Ovary (tissue), 9 donors: ENCODE results near the gene TREML4. TPM values are rescaled to one million over a fixed set of nuclear protein-coding genes. Genes with fewer than 3 reads are reported as not detected.

Experiments
- DNase-seq, 5 donors: peaks; one replicate each; pipeline ENCODE4 v3.0.0-alpha.2; 2019 to 2020
- H3K27ac ChIP-seq, 2 donors: fragments of 200-600 bp; one replicate each; pipeline versions ENCODE4 v1.5.1 to v1.8.0; 2019 to 2022
- H3K27me3 ChIP-seq: fragments of 200-600 bp; one replicate; pipeline ENCODE4 v1.8.0; 2022
- H3K36me3 ChIP-seq: fragments of 200-600 bp; sonication (generic); one replicate; pipeline ENCODE4 v1.5.1; 2019
- H3K4me1 ChIP-seq: one replicate; pipeline ENCODE4 v1.8.1; 2013; ENCODE audit warnings: mild to moderate bottlenecking, moderate library complexity; ENCODE audit not compliant: insufficient read depth
- H3K4me3 ChIP-seq: fragments of 200-600 bp; sonication (generic); one replicate; pipeline ENCODE4 v1.5.1; 2017
- H3K9me3 ChIP-seq, 2 donors: fragments of 200-600 bp in 1 of 2; sonication (generic) in 1 of 2; one replicate each; pipeline versions ENCODE4 v1.5.1 to v1.8.1; 2013 to 2019; ENCODE audit warnings: mild to moderate bottlenecking in 1 of 2, moderate library complexity in 1 of 2
- EP300 ChIP-seq: sonication (generic); formaldehyde crosslinking; IDR thresholded peaks from one replicate; pipeline ENCODE4 v1.6.1; 2017; ENCODE audit warnings: antibody characterized with exemption
- POLR2A ChIP-seq: fragments of 450-650 bp; IDR thresholded peaks from one replicate; pipeline ENCODE4 v1.6.1; 2017; ENCODE audit warnings: antibody characterized with exemption, mild to moderate bottlenecking, moderate library complexity
- whole genome bisulfite sequencing, 3 donors: extraction: QIAGEN DNeasy Blood & Tissue Kit in 1 of 3; methylation state at CpG; one replicate each; pipeline versions ENCODE4 v1.1.5 to v1.1.7; 2013 to 2017; 5-methylcytosine and 5-hydroxymethylcytosine counted together
- intact Hi-C, 4 donors: fragments of 100-400 bp; cut with DNase I; formaldehyde crosslinking; loops; one replicate each; pipeline versions ENCODE4 v1.11.0 to v1.15.1; 2022 to 2023
- polyA plus RNA-seq, 2 donors: library from polyadenylated mRNA; stranded (reverse); fragments of 200-250 nt in 1 of 2; fragments of 350-450 nt in 1 of 2; fragmentation: Illumina TruSeq in 1 of 2; extraction: RNeasy Lipid Tissue Mini Kit (QIAGEN cat#74804) in 1 of 2; gene quantifications; one replicate each; pipeline ENCODE4 v1.2.3, GENCODE V29; 2013 to 2014
- total RNA-seq, 7 donors: library from RNA; depleted of rRNA in 2 of 7; stranded (reverse); fragments of >200 nt in 2 of 7; fragmentation: NEBNext Ultra II Directional in 3 of 7; extraction: Animal tissue kit (Norgen Biotek cat#: 25700) in 3 of 7; gene quantifications; one replicate each; pipeline versions ENCODE4 v1.1.0 to v1.2.4, GENCODE V29; 2016 to 2023
- TF ChIP-seq, protein P1 (sequence below), 3 donors: fragments of 450-650 bp in 2 of 3; fragments of 200-600 bp in 1 of 3; IDR thresholded peaks; one replicate each; pipeline versions ENCODE4 v1.5.1 to v1.8.0; 2016 to 2022; ENCODE audit warnings: antibody characterized with exemption in 3 of 3, mild to moderate bottlenecking in 1 of 3
- donor health status: DM: no; HTN: no; CAD: no; lungs with moderate emphysema.
- donor health status: DM: no; HTN: no; CAD: no.
- donor health status: Bipolar disorder and iron deficiency.
- donor health status: DM: yes; HTN: yes; CAD: no.
- donor health status: DM: no; HTN: no; CAD: no.
- donor health status: DM: yes; HTN: yes; CAD: no.

The TREML4 gene
- total and polyA plus RNA-seq, 9 donors: not detected

DNA sequence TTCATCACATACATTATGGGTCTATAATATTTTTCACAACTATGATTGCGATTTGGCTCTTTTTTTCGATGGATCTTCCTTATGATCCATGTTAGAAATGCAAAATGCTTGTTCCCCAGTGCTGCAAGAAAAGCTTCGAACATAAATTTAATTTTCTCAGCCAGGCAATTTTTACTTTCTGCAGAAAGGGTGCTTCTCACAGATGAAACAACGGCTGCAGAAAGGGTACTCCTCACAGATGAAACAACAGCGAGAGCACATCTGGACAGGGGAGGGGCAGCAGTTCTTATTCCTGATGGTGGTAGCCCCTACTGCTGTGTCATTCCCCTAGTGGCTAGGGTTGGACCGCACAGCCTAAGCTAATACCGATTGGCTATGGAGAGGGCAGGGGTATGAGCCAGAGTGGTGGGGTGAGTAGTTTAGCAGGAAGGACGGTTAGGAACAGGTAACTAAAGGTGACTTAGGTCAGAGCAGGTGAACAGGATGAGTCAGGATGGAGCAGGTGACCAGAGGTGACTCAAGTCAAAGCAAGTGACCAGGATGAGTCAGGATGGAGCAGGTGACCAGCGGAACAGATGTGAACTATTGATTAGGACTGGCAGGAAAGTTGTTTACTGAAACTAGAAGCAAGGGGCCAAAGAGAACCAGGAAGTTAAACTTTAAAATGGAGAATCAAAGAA lies 13.4 kb upstream of the TREML4 start:
- TF ChIP-seq, protein P1, sequence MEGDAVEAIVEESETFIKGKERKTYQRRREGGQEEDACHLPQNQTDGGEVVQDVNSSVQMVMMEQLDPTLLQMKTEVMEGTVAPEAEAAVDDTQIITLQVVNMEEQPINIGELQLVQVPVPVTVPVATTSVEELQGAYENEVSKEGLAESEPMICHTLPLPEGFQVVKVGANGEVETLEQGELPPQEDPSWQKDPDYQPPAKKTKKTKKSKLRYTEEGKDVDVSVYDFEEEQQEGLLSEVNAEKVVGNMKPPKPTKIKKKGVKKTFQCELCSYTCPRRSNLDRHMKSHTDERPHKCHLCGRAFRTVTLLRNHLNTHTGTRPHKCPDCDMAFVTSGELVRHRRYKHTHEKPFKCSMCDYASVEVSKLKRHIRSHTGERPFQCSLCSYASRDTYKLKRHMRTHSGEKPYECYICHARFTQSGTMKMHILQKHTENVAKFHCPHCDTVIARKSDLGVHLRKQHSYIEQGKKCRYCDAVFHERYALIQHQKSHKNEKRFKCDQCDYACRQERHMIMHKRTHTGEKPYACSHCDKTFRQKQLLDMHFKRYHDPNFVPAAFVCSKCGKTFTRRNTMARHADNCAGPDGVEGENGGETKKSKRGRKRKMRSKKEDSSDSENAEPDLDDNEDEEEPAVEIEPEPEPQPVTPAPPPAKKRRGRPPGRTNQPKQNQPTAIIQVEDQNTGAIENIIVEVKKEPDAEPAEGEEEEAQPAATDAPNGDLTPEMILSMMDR (IDR thresholded peaks at IDR 0.05): no peak
- TF ChIP-seq POLR2A (no peak), EP300 (no peak)
- Histone ChIP-seq H3K27ac (no peak overlapping the region), H3K4me3 (no peak overlapping the region), H3K36me3 (no peaks in the 10 kb centered on the region), H3K4me1 (no peaks in the 10 kb centered on the region), H3K9me3 (no peaks in the 10 kb centered on the region), H3K27me3 (no peaks in the 10 kb centered on the region)
- intact Hi-C loops: no loop called here
- no peak for DNase-seq
- WGBS, 3 donors: 83 to 89% (median 85%) methylated on average over 9 of the region's 9 CpGs

DNA sequence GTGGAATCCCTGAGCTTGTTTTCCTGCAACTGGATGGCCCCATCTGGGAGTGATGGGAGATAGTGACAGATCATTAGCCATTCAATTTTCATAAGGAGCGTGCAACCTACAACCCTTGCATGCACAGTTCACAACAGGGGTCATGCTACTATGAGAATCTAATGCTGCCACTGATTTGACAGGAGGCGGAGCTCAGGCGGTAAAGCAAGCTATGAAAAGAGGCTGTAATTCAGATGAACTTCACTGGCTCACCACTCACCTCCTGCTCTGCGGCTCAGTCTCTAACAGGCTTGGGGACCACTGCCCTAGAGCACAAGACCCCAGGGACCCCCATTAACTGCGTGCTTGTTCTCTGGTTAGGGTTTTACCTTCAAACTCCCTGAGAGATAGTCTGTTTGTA lies 12.4 kb upstream of the TREML4 start:
- intact Hi-C loops: no loop called here
- H3K27me3 ChIP-seq: no peaks in the 10 kb centered on the region
- no peak overlapping the region for H3K4me3 ChIP-seq
- 72 to 83% (median 77%) methylated on average over 5 of the region's 5 CpGs for WGBS, 3 donors
- no peak for DNase-seq
- H3K9me3 ChIP-seq: no peaks in the 10 kb centered on the region
- TF ChIP-seq, protein P1 (IDR thresholded peaks at IDR 0.05): no peak
- TF ChIP-seq EP300: no peak
- H3K36me3 ChIP-seq: no peaks in the 10 kb centered on the region
- H3K4me1 ChIP-seq: no peaks in the 10 kb centered on the region
- no peak overlapping the region for H3K27ac ChIP-seq

DNA sequence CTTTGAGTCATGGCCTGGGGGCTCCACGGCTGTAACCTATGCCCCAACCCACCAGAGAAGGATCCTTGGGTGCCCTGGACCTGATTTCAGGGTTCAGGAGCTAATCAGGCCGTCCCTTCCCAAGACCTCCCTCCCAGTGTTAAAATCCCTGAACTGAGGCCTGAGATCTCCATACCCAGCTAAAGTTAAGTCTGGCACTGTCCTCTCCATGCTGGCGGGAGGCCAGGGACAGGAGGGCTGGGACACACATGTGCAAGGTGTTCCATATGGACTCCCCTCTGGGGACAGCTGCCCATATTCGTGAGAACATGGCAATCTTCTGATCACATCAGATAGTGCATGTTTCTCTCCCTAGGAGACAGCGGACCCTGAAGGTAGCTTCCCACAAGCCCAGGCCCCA lies 11.5 kb upstream of the TREML4 start:
- no peak overlapping the region for H3K27ac ChIP-seq
- no peak overlapping the region for H3K4me3 ChIP-seq
- no peaks in the 10 kb centered on the region for H3K9me3 ChIP-seq
- no peaks in the 10 kb centered on the region for H3K27me3 ChIP-seq
- no peak for TF ChIP-seq EP300
- TF ChIP-seq, protein P1 (IDR thresholded peaks at IDR 0.05): no peak
- no peak for DNase-seq
- 63 to 71% (median 67%) methylated on average over 5 of the region's 5 CpGs for WGBS, 3 donors
- intact Hi-C loops: no loop called here
- H3K36me3 ChIP-seq: no peaks in the 10 kb centered on the region
- H3K4me1 ChIP-seq: no peaks in the 10 kb centered on the region

DNA sequence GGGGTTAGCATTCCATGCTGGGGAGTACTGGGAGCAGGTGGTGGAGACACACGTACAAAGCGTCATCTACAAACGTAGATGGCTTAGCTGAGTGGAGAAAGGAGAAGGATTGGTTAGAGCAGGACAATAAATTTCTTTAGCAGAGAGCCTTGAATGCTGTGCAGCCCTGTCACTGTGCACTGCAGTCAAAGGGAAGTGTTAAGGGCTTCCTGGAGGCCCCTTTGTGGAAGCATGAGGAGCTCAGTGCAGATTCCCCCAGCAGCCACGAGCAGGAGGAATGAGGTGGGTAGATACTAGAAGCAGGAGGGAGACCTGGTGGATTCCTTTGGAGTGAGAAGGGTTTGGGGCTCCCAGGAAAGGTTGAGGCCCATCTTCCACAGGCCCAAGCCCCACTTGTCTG lies 6.1 kb upstream of the TREML4 start:
- H3K27ac ChIP-seq: no peak overlapping the region
- H3K9me3 ChIP-seq: no peaks in the 10 kb centered on the region
- no peak for DNase-seq
- no peaks in the 10 kb centered on the region for H3K4me1 ChIP-seq
- intact Hi-C loops: no loop called here
- no peaks in the 10 kb centered on the region for H3K27me3 ChIP-seq
- WGBS, 3 donors: 57 to 66% (median 58%) methylated on average over 4 of the region's 4 CpGs
- H3K36me3 ChIP-seq: no peaks in the 10 kb centered on the region
- TF ChIP-seq, protein P1 (IDR thresholded peaks at IDR 0.05): no peak
- TF ChIP-seq EP300 (no peak), POLR2A (no peak)
- H3K4me3 ChIP-seq: no peak overlapping the region
